ENCODE measurements around the gene SETD4. TPM values are rescaled to one million over a fixed set of nuclear protein-coding genes. Genes with fewer than 3 reads are reported as not detected.

SETD4 gene
- total RNA-seq, 1 experiment from 2014 or later: 15.6 TPM

DNA sequence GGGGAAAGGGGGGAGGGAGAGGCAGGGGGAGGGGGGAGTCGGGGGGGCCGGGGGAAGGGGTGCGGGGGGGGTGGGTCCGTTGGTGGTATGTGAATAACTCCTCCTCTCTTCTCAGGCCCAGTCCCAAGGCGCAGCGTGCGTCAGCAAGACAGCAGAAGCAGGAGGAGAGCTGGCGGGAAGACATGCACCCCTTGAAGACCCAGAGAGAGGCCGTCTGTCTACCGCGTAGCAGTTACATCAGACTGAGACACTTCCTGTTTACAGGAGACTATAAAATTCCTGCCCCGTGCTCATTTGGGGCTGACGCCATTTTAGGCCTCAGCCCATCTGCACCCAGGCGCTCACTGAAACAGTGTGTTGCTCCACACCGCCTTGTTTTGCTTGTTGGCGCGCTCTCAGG is 55.3 kb downstream of the SETD4 start:
- ATAC-seq: no peak
- H3K27me3 ChIP-seq (ENCODE audit: control insufficient read depth, insufficient read depth, low read length): no peaks in the 10 kb centered on the region; the same call in 1 of the 2 replicates
- H3K9me3 ChIP-seq (ENCODE audit: control insufficient read depth, insufficient read depth, low read depth, low read length): no peaks in the 10 kb centered on the region
- no peaks in the 10 kb centered on the region for H3K4me1 ChIP-seq (ENCODE audit: control insufficient read depth, insufficient read depth, low read length)
- ChIA-PET CTCF (no interaction called here), POLR2A (no interaction called here)
- no TSS peak for BruUV-seq (replicated peaks)
- H3K27ac ChIP-seq (ENCODE audit: low read length): no peak overlapping the region
- DNase-seq (ENCODE audit: low read depth, low spot score): no peak
- in situ Hi-C loops (cut with HindIII; ENCODE audit: low pct_unique_long_range_greater_than_20kb, low sequenced_read_pairs) (no loop called here), intact Hi-C loops (cut with micrococcal nuclease; ENCODE audit: unreplicated experiment) (no loop called here)
- H3K4me3 ChIP-seq (ENCODE audit: low read depth in 2 of 2, low read length in 2 of 2): no peak overlapping the region
- TF ChIP-seq, protein P1, sequence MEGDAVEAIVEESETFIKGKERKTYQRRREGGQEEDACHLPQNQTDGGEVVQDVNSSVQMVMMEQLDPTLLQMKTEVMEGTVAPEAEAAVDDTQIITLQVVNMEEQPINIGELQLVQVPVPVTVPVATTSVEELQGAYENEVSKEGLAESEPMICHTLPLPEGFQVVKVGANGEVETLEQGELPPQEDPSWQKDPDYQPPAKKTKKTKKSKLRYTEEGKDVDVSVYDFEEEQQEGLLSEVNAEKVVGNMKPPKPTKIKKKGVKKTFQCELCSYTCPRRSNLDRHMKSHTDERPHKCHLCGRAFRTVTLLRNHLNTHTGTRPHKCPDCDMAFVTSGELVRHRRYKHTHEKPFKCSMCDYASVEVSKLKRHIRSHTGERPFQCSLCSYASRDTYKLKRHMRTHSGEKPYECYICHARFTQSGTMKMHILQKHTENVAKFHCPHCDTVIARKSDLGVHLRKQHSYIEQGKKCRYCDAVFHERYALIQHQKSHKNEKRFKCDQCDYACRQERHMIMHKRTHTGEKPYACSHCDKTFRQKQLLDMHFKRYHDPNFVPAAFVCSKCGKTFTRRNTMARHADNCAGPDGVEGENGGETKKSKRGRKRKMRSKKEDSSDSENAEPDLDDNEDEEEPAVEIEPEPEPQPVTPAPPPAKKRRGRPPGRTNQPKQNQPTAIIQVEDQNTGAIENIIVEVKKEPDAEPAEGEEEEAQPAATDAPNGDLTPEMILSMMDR (IDR thresholded peaks at IDR 0.05): no peak
- TF ChIP-seq, protein P2, sequence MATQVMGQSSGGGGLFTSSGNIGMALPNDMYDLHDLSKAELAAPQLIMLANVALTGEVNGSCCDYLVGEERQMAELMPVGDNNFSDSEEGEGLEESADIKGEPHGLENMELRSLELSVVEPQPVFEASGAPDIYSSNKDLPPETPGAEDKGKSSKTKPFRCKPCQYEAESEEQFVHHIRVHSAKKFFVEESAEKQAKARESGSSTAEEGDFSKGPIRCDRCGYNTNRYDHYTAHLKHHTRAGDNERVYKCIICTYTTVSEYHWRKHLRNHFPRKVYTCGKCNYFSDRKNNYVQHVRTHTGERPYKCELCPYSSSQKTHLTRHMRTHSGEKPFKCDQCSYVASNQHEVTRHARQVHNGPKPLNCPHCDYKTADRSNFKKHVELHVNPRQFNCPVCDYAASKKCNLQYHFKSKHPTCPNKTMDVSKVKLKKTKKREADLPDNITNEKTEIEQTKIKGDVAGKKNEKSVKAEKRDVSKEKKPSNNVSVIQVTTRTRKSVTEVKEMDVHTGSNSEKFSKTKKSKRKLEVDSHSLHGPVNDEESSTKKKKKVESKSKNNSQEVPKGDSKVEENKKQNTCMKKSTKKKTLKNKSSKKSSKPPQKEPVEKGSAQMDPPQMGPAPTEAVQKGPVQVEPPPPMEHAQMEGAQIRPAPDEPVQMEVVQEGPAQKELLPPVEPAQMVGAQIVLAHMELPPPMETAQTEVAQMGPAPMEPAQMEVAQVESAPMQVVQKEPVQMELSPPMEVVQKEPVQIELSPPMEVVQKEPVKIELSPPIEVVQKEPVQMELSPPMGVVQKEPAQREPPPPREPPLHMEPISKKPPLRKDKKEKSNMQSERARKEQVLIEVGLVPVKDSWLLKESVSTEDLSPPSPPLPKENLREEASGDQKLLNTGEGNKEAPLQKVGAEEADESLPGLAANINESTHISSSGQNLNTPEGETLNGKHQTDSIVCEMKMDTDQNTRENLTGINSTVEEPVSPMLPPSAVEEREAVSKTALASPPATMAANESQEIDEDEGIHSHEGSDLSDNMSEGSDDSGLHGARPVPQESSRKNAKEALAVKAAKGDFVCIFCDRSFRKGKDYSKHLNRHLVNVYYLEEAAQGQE (IDR thresholded peaks at IDR 0.05; ENCODE audit: insufficient read depth in 1 of 2, low read depth in 2 of 2, low read length in 1 of 2): no peak
- no peak for TF ChIP-seq TCF7L2 (IDR thresholded peaks at IDR 0.05; ENCODE audit: low read depth, low read length)
- no peak for TF ChIP-seq POLR2AphosphoS5 (IDR thresholded peaks at IDR 0.05; ENCODE audit: low read depth, low read length)
- TF ChIP-seq SIN3A (IDR thresholded peaks at IDR 0.05; ENCODE audit: borderline replicate concordance, insufficient read depth, low read depth, low read length): no peak
- no peaks in the 10 kb centered on the region for H3K36me3 ChIP-seq (ENCODE audit: control insufficient read depth, insufficient read depth, low read length)

DNA sequence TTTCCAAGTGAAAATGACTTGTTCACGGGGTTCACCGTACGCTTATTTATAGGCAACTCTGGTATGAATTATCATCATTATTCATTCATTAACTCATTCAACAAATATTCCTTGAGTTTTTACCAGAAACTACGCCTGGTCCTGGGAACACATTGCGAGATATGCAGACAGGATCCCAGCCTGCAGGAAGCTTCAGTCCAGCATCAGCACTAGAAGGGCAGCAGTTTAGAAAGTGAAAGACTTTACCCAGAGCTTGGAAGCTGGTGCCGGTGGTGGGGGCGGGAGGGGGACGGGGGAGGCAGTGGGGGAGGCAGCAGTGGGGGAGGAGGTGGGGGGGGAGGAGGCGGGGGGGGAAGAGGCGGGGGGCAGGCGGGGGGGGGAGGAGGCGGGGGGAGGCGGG is 55.9 kb downstream of the SETD4 start:
- no peak overlapping the region for H3K27ac ChIP-seq (ENCODE audit: low read length)
- H3K4me3 ChIP-seq (ENCODE audit: low read depth in 2 of 2, low read length in 2 of 2): no peak overlapping the region
- ChIA-PET POLR2A (no interaction called here), CTCF (no interaction called here)
- H3K9me3 ChIP-seq (ENCODE audit: control insufficient read depth, insufficient read depth, low read depth, low read length): no peaks in the 10 kb centered on the region
- TF ChIP-seq TCF7L2 (IDR thresholded peaks at IDR 0.05; ENCODE audit: low read depth, low read length): no peak
- no peak for TF ChIP-seq SIN3A (IDR thresholded peaks at IDR 0.05; ENCODE audit: borderline replicate concordance, insufficient read depth, low read depth, low read length)
- TF ChIP-seq, protein P1 (IDR thresholded peaks at IDR 0.05): no peak
- no peak for TF ChIP-seq POLR2AphosphoS5 (IDR thresholded peaks at IDR 0.05; ENCODE audit: low read depth, low read length)
- TF ChIP-seq, protein P2 (IDR thresholded peaks at IDR 0.05; ENCODE audit: insufficient read depth in 1 of 2, low read depth in 2 of 2, low read length in 1 of 2): no peak
- no peak for ATAC-seq
- DNase-seq (ENCODE audit: low read depth, low spot score): no peak
- no peaks in the 10 kb centered on the region for H3K36me3 ChIP-seq (ENCODE audit: control insufficient read depth, insufficient read depth, low read length)
- intact Hi-C loops (cut with micrococcal nuclease; ENCODE audit: unreplicated experiment) (no loop called here), in situ Hi-C loops (cut with HindIII; ENCODE audit: low pct_unique_long_range_greater_than_20kb, low sequenced_read_pairs) (no loop called here)
- no peaks in the 10 kb centered on the region for H3K4me1 ChIP-seq (ENCODE audit: control insufficient read depth, insufficient read depth, low read length)
- no peaks in the 10 kb centered on the region; the same call in 1 of the 2 replicates for H3K27me3 ChIP-seq (ENCODE audit: control insufficient read depth, insufficient read depth, low read length)
- BruUV-seq (replicated peaks): no TSS peak
